Activated CD8-positive, alpha-beta memory T cell treated with anti-CD3 and anti-CD28 coated beads for 48 hours (primary cell): ENCODE results near the gene DAB2IP.

Source experiments
- DNase-seq, 3 experiments: peaks; one replicate each; pipeline ENCODE4 v3.0.0-alpha.2; 2020; ENCODE audit warnings: low read depth in 2 of 3, low spot score in 2 of 3

Gene DAB2IP

GRCh38 chr9:121827251-121827967 is 176.0 kb downstream of the DAB2IP start:
- no peak for DNase-seq

GRCh38 chr9:121830441-121831140 is 179.2 kb downstream of the DAB2IP start:
- no peak for DNase-seq

- no peak for DNase-seq
These were observed 180.4 kb downstream of the DAB2IP start for GRCh38 chr9:121831869-121832268.

GRCh38 chr9:121833061-121833460 is 181.6 kb downstream of the DAB2IP start:
- DNase-seq = no peak
